GM18868 (cell line): ENCODE data around the gene PAPOLB.

ENCODE experiments used
- ATAC-seq: cut with Tn5 transposase; IDR thresholded peaks from one replicate; pipeline ENCODE4 v1.9.1; 2021; ENCODE audit warnings: mild to moderate bottlenecking, moderate library complexity; ENCODE audit not compliant: unreplicated experiment

Gene PAPOLB

DNA sequence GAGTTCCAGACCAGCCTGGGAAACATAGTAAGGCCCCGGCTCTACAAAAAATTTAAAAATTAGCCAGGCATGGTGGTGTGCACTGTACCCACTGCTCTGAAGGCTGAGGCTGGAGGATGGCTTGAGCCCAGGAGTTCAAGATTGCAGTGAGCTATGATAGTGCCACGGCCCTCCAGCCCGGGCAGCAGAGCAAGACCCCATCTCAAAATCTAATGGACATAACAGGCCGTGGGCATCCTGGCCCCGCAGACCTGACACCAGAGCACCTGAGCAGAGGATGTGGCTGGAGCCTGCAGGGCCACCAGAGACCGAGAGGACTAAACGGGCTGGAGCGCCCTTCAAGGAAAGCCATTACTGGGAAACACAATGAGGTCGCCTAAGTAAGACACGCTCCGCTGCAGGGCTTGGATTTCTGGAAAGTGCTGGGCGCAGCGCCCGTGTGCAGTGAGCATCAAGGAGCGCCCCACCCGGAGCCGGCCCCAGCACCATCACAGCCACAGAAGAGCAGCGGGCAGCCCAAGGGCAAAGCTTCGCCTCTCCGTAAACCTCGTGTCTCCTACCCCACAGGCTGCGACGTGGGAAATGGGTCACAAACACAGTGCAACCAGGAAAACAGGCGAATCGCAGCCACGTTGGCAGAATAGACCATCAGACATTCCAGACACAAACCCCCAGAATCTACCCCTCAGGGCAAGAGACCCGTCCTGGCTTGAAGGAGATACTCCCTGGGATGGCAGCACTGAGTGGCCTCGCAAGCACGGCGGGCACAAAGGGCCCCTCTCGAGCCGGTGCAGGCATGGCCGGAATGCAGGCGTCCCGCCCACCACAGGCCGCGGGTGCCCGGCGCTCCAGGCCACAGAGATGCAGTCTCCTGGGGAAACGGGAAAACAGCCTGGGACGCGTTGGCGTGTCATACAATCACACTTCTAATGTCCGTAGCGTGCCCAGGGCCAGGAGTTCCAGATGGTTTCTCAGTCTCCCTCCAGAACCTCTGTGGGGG, 16.8 kb upstream of the PAPOLB start:
- ATAC-seq: no peak

DNA sequence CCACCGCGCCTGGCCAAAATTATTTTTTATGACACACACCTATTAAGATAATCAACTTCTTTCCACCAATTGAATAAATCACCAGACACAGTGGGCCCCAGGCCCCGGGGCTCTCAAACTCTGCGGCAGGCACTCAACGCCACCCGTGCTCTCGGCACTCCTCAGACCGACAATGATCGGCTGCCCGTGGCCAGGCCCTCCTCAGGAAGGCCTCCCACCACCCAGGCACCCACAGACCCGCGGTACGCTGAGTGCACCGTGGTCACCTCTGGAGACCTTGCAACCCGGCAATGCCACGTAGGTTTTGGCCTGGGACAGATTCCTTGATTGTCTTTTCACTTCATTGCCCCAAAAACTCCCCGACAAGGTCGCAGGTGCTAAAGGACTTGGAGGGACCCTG, 14.8 kb upstream of the PAPOLB start:
- no peak for ATAC-seq

DNA sequence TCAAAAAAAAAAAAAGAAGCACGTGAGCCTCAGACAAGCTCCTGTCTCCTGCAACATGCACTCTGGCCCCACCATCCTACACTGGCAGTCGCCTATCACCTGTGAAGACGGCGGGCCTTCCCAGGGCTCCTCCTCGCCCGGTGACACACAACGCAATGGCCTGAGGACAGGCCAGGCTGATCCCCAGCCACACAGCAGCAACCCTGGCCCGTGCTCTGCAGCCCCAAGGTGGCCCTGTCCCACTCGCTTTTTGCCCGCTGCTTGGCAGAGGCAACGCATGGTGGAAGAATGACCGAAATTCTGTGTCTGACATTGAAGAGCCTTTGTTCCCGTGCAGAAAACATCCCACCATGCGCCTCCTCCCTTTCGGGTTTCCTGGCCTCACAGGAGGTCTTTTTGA, 13.6 kb upstream of the PAPOLB start:
- ATAC-seq: no peak

DNA sequence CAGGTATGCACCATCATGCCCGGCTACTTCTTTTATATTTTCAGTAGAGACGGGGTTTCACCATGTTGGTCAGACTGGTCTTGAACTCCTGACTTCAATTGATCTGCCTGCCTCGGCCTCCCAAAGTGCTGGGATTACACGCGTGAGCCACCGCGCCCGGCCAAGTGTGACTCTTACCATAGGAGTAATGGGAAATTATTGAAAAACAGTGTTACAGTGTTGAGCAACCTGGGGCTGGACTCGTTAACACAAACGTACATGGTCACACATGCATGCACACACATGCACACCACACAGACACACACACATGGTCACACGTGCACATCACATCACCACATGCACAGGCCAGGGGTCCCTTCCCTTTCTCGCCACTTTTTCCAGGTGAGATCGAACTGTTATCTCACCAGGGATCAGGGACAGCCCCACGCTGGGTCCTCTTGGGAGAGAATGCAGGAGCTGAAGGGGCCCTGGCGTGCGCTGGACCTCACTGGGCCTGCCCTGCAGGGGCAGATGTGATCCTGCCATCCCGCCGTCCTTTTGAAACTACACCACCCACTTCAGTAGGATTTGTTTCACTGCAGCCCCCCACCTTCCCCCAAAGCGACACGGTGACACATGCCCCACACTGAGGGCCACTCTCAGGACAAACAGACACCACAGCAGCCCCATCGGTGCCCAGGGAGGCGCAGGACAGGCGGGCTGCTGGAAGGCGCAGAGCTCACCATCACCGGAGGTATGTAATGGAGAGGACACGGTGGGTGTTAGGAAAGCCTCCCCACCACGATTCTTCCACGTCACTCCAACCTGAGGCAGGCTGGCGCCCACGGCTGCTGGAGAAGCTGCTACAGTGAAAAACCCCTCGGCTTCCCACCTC, 11.5 kb upstream of the PAPOLB start:
- no peak for ATAC-seq

DNA sequence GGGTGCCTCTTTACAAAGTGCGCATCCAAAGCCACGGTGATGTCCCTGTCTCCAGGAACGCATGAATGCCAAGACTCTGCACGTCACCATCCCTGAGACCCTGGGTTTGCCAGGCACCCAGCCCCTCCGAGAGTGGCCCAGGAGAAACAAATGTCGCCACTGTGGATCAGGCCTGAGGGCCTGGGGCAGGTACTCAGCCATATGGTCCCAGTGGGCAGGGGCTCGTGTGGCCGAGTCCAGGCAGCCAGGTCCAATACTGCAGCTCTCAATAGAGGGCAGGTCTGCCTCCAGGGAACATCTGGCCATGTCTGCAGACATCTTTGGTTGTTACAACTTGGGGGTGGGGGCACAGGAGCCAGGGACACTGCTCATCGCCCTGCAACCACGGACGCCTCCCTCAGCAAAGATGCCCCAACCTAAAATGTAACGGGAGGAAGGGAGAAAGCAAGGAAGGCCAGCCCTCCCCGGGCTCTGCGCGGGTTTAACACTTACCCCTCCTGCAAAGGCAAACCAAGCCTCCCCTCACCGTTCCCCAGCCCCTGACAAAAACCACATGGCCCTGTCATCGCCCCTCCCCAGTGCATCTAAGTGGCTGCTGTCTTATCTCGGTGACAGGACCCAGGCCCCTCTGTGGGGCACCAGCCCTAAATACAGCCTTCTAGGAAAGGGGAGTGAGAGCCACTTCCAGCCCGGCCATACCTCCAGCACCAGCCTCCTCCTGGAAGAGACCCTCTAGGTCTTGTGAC, 10.3 kb upstream of the PAPOLB start:
- ATAC-seq: no peak

DNA sequence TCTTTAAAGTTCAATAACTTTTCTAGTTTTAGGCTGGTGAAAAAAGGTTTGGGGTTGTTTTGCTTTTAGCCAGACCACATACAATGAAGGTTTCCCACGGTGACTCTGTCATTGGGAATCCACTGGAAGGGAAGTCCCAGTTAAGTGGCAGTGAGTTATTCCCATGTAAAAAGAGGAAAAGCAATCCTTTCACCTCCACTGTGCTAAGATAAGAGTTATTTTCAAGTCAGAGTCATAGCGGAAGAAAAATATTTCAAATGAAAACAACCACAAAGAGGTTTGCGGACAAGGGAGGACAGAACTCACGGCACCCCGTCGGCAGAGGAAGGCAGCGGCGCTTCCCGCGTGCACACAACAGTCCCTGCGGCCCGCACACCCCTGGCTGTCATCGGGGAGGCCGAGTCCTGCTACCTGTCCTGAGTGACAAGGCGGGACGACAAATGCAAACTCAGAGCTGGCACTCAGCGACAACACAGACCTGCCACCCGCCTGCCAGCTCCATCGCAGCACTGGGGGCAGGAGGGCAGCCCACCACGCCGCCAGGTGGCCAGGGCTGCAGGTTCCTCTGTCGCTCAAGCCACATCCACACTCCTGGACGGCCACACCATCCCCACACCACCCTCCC, 9.3 kb upstream of the PAPOLB start:
- no peak for ATAC-seq

DNA sequence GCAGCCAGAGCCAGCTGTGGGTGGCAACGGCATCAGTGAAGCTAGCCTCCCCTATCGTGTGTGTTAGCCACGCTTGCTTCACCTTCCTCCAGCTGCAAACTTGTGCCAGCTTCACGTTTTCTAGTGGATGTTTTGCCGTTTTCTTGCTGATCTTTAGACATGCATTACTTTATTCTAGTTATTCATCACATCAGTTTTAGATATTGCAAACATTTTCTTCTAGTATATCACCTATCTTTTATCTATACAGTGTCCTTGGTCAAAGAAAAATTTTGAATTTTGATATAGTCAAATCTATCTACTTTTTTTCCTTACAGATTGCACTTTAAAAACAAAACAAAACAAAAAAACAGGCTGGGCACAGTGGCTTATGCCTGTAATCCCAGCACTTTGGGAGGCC, 6.7 kb upstream of the PAPOLB start:
- no peak for ATAC-seq

DNA sequence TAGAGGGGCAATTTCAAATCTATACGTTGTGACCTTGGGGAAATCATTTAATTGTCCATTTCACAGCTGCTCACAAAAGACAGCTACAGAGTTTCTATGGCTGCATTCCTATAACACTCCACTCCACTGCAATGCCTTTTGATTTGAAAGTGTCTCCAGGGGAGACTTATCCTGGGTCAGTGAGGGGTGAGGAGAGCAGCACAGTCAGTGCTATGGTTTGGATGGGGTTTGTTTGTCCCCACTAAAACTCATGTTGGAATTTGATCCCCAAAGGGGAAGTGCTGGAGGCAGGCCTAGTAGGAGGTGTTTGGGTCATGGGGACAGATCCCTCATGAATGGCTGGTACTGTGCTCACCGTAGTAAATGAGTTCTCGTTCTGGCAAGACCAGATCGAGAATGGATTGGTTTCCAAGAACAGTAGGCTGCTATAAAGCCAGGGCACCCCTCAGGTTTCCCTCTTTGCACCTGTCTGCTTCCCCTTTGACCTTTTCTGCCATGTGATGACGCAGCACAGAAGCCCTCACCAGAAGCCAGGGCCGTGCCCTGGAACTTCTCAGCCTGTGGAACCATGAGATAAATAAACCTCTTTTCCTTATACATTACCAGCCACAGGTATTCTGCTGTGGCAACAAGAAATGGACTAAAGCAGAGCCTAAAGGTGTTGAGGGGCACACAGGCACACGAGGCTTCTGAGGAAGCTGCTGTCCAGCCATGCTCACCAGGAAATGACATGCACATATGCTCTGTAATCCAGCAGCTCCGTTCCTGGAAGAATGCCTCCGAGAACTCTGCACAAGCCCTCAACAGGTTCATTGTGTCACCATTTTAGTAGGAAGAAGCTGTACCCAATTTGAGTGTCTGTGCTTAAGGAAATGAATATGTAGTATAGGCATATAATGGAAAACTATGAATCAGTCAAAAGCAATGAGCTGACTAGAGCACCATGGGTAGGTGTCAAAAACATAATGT, 5.0 kb upstream of the PAPOLB start:
- no peak for ATAC-seq

DNA sequence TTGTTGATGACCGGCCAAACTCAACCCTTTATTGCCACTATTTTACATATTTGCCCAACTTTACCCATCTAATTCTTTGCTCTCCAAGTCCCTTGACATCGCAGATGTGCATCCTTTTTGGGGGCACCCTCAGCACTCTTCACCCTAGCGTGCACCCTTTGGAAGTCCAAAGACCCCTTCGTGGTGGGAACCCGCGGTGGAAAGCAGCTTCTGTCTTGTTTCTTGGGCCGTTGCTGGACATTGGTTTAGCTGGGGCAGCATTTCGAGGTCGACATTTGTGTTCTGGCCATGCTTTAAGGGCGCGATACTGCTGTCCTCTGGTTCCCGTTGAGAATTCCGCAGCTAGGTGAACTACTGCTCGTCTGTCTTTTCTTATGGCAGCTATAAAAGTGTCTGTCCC, 326 bp upstream of the PAPOLB start:
- ATAC-seq: no peak

DNA sequence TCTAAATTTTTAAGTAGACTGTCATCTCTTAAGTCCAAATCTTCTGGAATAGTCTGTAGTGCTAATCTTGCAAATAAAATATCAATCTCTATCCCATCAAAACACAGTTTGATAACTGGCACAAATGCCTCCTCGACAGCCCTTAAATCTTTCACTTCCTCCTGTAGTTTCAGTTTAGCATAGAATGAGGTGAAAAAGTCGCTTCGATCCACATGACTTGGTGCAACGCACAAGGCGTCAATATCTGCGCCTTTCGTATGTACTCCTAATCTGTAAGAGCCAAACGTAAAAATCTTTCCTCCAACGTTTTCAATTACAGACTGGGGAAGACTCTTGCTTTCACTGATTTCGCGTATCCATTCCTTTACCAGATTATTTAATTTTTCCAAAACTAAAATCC, 603 bp downstream of the PAPOLB start:
- peak; percentile 91 for ATAC-seq

DNA sequence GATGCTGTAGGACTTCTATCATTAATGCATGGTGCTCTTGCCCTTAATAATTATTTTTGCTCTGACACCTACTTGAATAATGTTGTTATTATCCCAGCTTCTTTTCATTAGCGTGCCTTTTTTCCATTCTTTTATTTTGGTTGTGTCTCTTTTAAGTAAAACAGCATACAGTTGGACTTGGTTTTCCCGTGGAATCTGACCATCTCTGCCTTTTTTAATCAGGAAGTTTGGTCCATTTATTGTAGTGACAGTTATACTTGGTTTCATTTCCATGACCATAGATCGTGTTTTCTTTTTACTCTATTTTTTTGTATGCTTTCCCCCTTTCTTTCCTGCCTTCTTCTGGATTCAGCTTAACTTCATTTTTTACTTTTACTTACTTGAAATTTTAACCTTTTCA, 4.6 kb downstream of the PAPOLB start:
- no peak for ATAC-seq

DNA sequence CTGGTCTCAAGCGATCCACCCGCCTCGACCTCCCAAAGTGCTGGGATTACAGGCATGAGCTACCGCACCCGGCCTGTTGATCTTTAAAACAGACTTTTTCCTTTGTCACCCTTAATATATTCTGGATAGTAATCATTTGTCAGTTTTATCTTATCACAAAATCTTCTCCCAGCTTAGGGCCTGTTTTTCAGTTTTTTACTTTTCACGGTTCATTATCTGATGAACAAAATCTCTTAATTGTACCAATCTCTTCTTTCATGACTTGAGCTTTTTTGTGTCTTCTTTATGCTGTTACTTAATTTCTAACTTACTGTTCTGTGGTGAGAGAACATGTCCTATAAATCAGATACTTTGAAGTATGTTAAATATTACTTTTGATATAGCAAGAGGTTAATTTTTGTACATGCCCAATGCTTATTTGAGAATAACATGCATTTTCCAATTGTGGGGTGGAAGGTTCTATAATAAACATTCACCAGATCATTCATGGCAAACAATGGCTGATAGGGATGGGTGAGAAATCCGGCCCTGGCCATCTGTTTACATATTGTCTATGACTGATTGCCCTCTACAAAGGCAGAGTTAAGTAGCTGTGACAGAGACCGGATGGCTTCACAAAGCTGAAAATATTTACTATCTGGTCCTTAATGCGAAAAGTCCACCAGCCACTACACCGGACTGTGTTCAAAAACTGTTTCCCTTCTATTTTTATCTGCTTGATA, 5.3 kb downstream of the PAPOLB start:
- ATAC-seq: no peak

DNA sequence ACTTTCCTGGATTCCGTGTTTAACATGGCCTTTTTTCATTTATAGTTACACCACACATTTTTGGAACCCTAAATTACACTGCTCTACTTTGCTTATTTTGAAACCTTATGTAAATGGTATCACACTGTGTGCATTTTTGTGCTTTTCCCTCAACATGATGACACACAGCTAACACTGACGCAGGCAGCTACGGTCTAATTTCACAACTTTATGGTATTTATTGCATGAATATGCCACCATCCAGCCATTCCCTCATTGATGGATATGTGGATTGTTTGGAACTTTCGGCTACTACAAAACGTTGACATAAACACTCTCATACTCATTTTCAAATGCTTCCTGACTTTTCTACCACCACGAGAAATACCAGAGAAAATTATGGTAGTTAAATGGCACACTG, 6.9 kb downstream of the PAPOLB start:
- ATAC-seq: no peak

DNA sequence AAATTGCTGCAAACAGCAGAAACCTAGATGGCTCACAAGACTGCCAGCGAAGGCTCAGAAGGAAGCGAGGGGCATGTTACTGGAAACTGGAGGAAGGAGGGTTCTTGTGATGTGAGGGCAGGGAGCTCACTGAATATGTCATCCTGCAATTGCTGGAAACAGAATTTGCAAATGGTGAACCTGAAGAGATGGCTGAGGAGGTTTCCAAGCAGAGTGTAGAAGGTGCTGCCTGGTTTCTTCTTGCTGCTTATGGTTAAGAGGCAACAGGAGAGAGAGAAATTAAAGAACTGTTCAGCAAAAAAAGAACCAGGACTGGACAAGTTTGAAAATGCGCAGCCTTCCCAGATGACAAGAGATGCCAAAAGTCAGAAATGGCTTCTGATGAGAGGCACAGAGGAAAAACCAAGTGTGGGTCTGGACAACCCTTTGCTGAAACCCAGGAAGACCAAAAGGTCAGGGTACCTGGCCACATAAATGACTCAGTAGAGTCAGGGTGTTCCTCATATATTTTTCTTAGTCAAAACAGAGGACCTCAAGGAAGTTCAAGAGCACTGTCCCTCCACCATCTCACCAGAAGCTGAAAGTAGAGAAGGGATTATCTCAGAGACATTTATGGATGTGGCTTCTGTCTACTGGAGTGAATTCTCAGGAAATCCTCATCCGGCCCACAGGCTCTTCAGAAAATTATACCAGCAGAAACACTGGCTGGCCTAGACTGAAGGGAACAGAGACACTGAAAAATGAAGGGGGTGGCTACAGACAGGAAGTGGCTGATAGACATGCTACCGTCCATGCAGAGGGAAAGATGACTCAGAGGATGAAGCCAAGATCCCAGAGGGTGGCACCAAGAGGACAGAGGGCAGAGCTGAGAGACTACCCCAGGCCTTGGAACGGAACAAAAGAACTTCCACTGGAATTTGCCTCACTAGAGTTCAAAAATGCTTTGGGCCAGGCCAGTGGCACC, 10.1 kb downstream of the PAPOLB start:
- no peak for ATAC-seq

DNA sequence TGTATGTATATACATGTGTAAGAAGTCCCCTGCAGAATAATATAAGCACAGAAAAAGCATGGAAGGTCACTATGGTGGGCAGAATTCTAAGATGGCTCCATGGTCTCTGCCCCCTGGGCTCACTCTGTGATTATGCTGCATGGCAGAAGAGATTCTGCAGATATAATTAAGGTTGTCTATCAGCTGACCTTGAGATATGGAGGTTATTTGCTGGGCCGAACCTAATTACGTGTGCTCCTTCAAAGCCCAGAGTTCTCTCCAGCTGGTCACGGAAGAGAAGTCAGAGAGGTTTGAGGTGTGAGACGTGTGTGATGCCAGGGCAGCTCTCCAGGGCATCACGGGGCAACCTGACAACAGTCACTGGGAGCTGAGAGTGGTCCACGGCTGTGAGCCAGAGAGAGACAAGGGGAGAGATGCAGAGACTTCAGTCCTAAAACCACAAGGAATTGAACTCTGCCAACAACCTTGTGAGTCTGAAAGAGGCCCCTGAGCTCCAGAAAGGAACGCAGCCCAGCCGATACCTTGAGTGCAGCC, 11.5 kb downstream of the PAPOLB start:
- ATAC-seq: no peak

DNA sequence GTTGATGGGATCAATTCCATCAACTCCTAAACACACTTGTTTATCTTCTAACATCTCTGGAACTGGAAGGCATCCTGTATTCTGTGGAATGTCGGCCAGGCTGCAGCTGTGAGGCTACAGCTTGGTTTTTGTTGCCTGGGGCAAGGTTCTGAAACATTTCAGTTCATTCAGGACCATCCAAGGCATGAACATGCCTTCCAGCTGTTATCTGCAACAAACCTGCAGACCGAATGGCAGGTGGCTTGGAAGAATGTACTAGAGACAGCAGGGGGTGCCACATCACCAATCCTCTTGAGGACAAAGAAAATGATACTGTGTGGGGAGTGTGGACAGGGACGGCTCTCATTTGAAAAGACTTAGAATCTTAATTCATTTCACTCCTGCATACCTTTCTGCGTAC, 12.4 kb downstream of the PAPOLB start:
- ATAC-seq: no peak

DNA sequence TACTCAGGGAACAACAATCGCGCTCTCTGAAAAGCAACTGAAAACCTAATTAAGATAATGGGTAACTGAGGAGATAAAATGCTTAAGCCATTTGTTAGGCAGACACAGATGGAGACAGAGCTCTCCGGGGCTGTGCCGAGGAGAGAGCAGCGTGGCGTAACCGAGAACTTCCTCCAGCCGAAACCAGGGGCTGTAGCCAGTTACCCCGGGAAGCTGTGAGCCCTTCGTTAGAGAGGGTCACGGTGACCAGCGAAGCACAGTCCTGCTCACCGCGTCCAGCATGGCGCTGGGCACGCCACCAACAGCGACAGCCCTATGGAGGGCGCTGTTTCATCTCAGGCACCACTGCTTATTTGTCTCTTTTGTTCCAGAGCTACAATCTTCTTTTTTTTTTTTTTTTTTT, 16.1 kb downstream of the PAPOLB start:
- no peak for ATAC-seq
